OCI-LY7 (cell line): ENCODE data around the gene SDF4.

ENCODE experiments used
- EZH2phosphoT487 ChIP-seq: fragments of 200-600 bp; sonication (generic); IDR thresholded peaks from 2 replicates; pipeline ENCODE4 v1.6.1; 2018; ENCODE audit warnings: low read depth, borderline replicate concordance, mild to moderate bottlenecking, mixed run types, antibody characterized with exemption, low read length, moderate library complexity, mixed read lengths
- TF ChIP-seq, protein P1 (sequence below): fragments of 200-600 bp; sonication (generic); conservative IDR thresholded peaks from 2 replicates; pipeline ENCODE4 v1.5.1; 2014; ENCODE audit warnings: mild to moderate bottlenecking, antibody characterized with exemption, low read length, moderate library complexity, mixed read lengths

GRCh38 chr1:1178794-1179331 lies 52.9 kb downstream of the SDF4 start:
- TF ChIP-seq, protein P1, sequence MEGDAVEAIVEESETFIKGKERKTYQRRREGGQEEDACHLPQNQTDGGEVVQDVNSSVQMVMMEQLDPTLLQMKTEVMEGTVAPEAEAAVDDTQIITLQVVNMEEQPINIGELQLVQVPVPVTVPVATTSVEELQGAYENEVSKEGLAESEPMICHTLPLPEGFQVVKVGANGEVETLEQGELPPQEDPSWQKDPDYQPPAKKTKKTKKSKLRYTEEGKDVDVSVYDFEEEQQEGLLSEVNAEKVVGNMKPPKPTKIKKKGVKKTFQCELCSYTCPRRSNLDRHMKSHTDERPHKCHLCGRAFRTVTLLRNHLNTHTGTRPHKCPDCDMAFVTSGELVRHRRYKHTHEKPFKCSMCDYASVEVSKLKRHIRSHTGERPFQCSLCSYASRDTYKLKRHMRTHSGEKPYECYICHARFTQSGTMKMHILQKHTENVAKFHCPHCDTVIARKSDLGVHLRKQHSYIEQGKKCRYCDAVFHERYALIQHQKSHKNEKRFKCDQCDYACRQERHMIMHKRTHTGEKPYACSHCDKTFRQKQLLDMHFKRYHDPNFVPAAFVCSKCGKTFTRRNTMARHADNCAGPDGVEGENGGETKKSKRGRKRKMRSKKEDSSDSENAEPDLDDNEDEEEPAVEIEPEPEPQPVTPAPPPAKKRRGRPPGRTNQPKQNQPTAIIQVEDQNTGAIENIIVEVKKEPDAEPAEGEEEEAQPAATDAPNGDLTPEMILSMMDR: no peak
- no peak for TF ChIP-seq EZH2phosphoT487
